MCF 10A (cell line): ENCODE results near the gene CNTNAP4. TPM values are rescaled to one million over a fixed set of nuclear protein-coding genes. Genes with fewer than 3 reads are reported as not detected.

Source experiments
- BruUV-seq: library from RNA; stranded (reverse); fragments of 400-500 nt; replicated peaks from 2 replicates; lab custom pipeline; 2021; lab: Mats Ljungman, UMichigan
- CTCF ChIA-PET: fragments of 300-600 bp; sonication (Branson Sonifier 250); formaldehyde crosslinking; extraction: SDS; loops from one replicate; lab custom pipeline; 2021; ENCODE audit warnings: antibody characterized with exemption, inconsistent platforms; lab: Yijun Ruan, JAX
- POLR2A ChIA-PET: fragments of 300-600, 350-650 bp; sonication (Branson Sonifier 250); formaldehyde crosslinking; extraction: SDS; loops from one replicate; lab custom pipeline; 2020; ENCODE audit warnings: antibody characterized with exemption, inconsistent platforms; lab: Yijun Ruan, JAX
- DNase-seq: peaks from one replicate; pipeline ENCODE4 v3.0.0-alpha.2; 2018; ENCODE audit not compliant: unreplicated experiment
- H3K27ac Mint-ChIP-seq: one replicate; pipeline ENCODE4 v1.8.0; 2022; ENCODE audit warnings: mild to moderate bottlenecking, low read depth, mixed read lengths; ENCODE audit not compliant: unreplicated experiment
- H3K27me3 Mint-ChIP-seq: one replicate; pipeline ENCODE4 v1.8.0; 2022; ENCODE audit warnings: mixed read lengths; ENCODE audit not compliant: insufficient read depth, unreplicated experiment
- H3K36me3 Mint-ChIP-seq: one replicate; pipeline ENCODE4 v1.8.0; 2022; ENCODE audit warnings: mild to moderate bottlenecking, moderate library complexity, mixed read lengths; ENCODE audit not compliant: insufficient read depth, unreplicated experiment
- H3K4me1 Mint-ChIP-seq: one replicate; pipeline ENCODE4 v1.8.0; 2022; ENCODE audit warnings: mixed read lengths; ENCODE audit not compliant: insufficient read depth, unreplicated experiment
- H3K4me3 Mint-ChIP-seq: one replicate; pipeline ENCODE4 v1.8.0; 2022; ENCODE audit warnings: mild to moderate bottlenecking, moderate library complexity, mixed read lengths; ENCODE audit not compliant: unreplicated experiment
- H3K9me3 Mint-ChIP-seq: one replicate; pipeline ENCODE4 v1.8.0; 2022; ENCODE audit warnings: mixed read lengths; ENCODE audit not compliant: unreplicated experiment
- CTCF ChIP-seq: fragments of 200-600 bp; IDR thresholded peaks from one replicate; pipeline ENCODE4 v1.8.0; 2022; ENCODE audit warnings: antibody characterized with exemption, mild to moderate bottlenecking; ENCODE audit not compliant: unreplicated experiment
- intact Hi-C: fragments of 100-400 bp; cut with micrococcal nuclease; formaldehyde crosslinking; loops from 2 replicates; pipeline ENCODE4 v1.14.1; 2022
- total RNA-seq: library from RNA; stranded (reverse); gene quantifications from 2 replicates; pipeline ENCODE4 v1.2.3, GENCODE V29; 2022

CNTNAP4 gene
- total RNA-seq, 1 experiment from 2014 or later, result not detected

GRCh38 chr16:76466871-76467270 is 189.7 kb downstream of the CNTNAP4 start:
- ChIA-PET POLR2A (no interaction called here), CTCF (interaction anchor here (0.5 kb wide), 1 partner anchor 139 kb away, joined by 3 read pairs; no protein-coding TSS in a partner anchor)
- Mint-ChIP-seq H3K9me3 (peaks cover 3% of the 10 kb centered on the region), H3K36me3 (no peaks in the 10 kb centered on the region), H3K27ac (no peak overlapping the region), H3K4me3 (no peak overlapping the region), H3K27me3 (no peaks in the 10 kb centered on the region), H3K4me1 (peaks cover 6% of the 10 kb centered on the region)
- intact Hi-C loops, result no loop called here
- no peak for TF ChIP-seq CTCF
- no TSS peak for BruUV-seq
- DNase-seq, result no peak

GRCh38 chr16:76474048-76474447 is 196.8 kb downstream of the CNTNAP4 start:
- no peak for DNase-seq
- no peaks in the 10 kb centered on the region for H3K36me3 Mint-ChIP-seq
- intact Hi-C loops, result no loop called here
- no peak overlapping the region for H3K27ac Mint-ChIP-seq
- ChIA-PET POLR2A (no interaction called here), CTCF (interaction anchor here (0.7 to 1.0 kb wide), 2 partner anchors 195 to 582 kb away, joined by 3 to 4 read pairs; no protein-coding TSS in a partner anchor)
- BruUV-seq, result no TSS peak
- TF ChIP-seq CTCF, result no peak
- no peaks in the 10 kb centered on the region for H3K27me3 Mint-ChIP-seq
- no peak overlapping the region for H3K4me3 Mint-ChIP-seq
- peaks cover 8% of the 10 kb centered on the region for H3K9me3 Mint-ChIP-seq
- H3K4me1 Mint-ChIP-seq, result no peaks in the 10 kb centered on the region

- TF ChIP-seq CTCF, result no peak
- no peak overlapping the region for H3K27ac Mint-ChIP-seq
- POLR2A ChIA-PET, result interaction anchor here (0.6 to 0.7 kb wide), 2 partner anchors 78 to 273 kb away, joined by 3 to 4 read pairs; no protein-coding TSS in a partner anchor
Measured at GRCh38 chr16:76478105-76478504, 200.9 kb downstream of the CNTNAP4 start.

GRCh38 chr16:76483307-76483909 is 206.2 kb downstream of the CNTNAP4 start:
- BruUV-seq, result no TSS peak
- no peaks in the 10 kb centered on the region for H3K4me1 Mint-ChIP-seq
- no peak overlapping the region for H3K27ac Mint-ChIP-seq
- H3K9me3 Mint-ChIP-seq, result no peaks in the 10 kb centered on the region
- no peak for DNase-seq
- intact Hi-C loops, result no loop called here
- no peaks in the 10 kb centered on the region for H3K27me3 Mint-ChIP-seq
- no peak for TF ChIP-seq CTCF
- H3K4me3 Mint-ChIP-seq, result no peak overlapping the region
- POLR2A ChIA-PET, result interaction anchor here (0.9 kb wide), 1 partner anchor 155 kb away, joined by 3 read pairs; no protein-coding TSS in a partner anchor
- no peaks in the 10 kb centered on the region for H3K36me3 Mint-ChIP-seq
- CTCF ChIA-PET, result interaction anchor here (0.7 kb wide), 1 partner anchor 20 kb away, joined by 5 read pairs; no protein-coding TSS in a partner anchor

More at GRCh38 chr16:76478105-76478504, 200.9 kb downstream of the CNTNAP4 start:
- Mint-ChIP-seq H3K4me3 (no peak overlapping the region), H3K4me1 (no peaks in the 10 kb centered on the region), H3K9me3 (no peaks in the 10 kb centered on the region), H3K36me3 (no peaks in the 10 kb centered on the region), H3K27me3 (no peaks in the 10 kb centered on the region)
- BruUV-seq, result no TSS peak
- intact Hi-C loops, result no loop called here
- DNase-seq, result no peak
- CTCF ChIA-PET, result no interaction called here
